ENCODE results near the gene GRHL1.
A peak's percentile ranks its signal among the peaks of the same experiment; 100 is the strongest.

The GRHL1 gene

DNA sequence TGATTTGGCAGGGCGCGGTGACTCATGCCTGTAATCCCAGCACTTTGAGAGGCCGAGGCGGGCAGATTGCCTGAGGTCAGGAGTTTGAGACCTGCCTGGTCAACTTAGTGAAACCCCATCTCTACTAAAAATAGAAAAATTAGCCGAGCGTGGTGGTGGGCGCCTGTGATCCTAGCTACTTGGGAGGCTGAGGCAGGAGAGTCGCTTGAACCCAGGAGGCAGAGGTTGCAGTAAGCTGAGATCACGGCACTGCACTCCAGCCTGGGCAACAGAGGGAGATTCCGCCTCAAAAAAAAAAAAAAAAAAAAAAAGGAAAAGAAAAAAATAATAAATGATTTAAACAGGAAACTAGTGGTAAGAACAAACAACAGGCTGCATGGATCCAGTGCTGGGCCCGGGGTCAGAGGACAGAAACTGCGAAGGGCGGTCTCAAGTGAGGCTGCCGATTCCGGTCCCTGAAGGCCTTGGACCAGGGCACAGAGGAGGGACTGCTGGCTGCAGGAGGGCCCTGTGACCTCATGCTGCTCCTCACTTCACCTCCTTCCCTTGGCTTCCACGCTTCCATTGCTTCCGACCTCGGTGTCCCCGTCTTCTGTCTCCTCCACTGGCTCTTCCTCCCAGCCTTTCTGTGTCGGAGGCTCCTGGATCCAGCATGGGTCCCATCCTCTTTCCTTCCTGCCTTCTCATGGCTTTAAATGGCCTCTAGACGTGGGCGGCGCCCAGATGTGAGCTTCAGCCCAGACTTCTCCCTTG is 2.1 kb upstream of the GRHL1 start:
- no peak for DNase-seq

GRCh38 chr2:9949992-9950520 is 1.4 kb upstream of the GRHL1 start:
- DNase-seq, result no peak

GRCh38 chr2:9950521-9951271 is 797 bp upstream of the GRHL1 start:
- DNase-seq, result peak; percentile 50

GRCh38 chr2:9951272-9951521 is 296 bp upstream of the GRHL1 start:
- DNase-seq, result no peak

DNA sequence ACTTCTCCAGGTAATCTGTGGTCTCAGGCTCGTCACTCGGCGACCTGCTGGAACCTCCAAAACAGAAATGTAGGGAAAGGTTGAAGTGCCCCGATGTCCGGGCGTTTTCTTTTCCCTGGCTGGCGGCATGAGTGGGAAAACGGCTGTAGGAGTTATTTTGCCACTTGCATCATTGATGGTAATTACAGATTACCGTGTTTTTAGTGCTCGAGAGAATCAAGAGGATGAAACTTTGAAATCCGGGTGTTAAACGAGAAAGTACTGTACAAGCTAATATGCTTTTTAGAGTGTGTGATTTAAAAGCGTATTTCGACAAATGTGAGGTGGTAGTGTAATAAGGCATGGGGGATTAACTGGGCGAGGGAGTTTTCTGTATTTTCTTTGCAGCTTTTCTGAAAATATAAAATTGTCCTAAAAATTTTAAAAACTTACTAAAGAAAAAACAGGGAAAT is 819 bp downstream of the GRHL1 start:
- no peak for DNase-seq

GRCh38 chr2:9952856-9953503 is 1.5 kb downstream of the GRHL1 start:
- DNase-seq, result no peak

GRCh38 chr2:9954136-9954535 is 2.6 kb downstream of the GRHL1 start:
- no peak for DNase-seq

GRCh38 chr2:9958057-9958456 is 6.6 kb downstream of the GRHL1 start:
- DNase-seq, result no peak

- DNase-seq, result no peak
These were observed 7.8 kb downstream of the GRHL1 start for GRCh38 chr2:9959262-9959661.

GRCh38 chr2:9961013-9961412 is 9.5 kb downstream of the GRHL1 start:
- no peak for DNase-seq

GRCh38 chr2:9964334-9964980 is 13.0 kb downstream of the GRHL1 start:
- no peak for DNase-seq

DNA sequence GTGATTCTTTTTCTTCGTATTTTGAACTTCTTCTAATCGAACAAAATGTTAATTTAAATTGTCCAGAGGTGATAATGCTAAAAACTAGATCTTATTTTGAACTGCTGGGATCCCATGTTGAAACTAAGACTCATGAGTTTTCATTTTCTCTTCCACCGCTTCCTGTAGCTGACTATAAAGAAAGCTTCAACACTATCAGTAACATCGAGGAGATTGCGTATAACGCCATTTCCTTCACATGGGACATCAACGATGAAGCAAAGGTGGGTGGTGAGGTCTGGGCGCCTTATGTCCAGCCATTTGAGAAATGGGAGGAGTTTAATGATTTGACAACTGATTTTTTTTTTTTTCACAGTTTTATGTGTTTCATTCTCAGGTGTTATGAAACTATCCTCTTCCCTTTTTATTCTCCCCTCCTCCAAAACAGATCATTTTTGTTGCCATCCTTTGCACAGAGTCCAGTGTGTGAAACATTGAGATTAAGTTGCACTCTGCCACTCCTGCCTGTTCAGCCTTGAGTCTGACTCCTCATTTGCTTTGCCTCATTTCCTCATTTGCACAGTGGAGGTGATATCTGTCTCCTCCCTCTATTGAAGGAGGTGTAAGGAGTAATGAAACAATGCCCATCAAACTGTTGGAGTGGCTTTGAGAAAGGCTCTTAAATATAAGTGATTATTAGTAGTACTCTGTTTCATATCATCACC is 13.8 kb downstream of the GRHL1 start:
- no peak for DNase-seq

GRCh38 chr2:9966491-9967022 is 15.1 kb downstream of the GRHL1 start:
- DNase-seq, result no peak

DNA sequence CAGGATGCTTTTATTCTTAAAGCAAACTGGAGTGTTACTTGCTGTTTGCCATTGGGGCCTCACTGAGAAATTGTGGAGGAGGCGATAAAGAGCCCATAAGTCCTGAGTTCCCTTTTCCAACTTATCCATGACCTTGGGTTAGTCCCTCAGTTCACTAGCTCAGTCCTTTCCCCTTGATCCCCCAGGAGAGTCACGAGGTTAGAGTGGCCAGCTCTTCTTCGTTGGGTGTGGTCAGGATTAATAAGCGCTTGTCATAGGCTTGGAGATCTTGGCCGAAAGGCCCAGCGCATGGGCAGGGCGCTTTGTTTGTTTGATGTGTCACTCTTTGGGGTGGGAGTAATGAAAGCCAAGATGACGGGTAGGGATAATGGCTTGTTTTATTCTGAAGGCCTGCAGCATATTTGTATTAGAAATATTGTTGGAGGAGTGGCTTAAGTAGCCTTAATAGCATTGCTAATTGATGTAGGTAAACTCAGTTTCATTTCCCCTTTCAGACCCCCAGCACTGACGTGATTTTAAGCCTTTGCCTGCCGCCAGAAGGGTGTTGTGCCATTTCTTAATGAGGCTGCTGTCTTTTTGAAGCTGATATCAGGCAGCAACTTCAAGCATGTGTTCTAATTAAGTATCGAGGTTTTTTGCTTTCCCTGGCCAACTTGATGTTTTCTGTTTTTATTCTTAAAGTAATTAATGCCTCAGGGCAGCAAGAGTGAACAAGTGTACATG is 15.7 kb downstream of the GRHL1 start:
- no peak for DNase-seq

DNA sequence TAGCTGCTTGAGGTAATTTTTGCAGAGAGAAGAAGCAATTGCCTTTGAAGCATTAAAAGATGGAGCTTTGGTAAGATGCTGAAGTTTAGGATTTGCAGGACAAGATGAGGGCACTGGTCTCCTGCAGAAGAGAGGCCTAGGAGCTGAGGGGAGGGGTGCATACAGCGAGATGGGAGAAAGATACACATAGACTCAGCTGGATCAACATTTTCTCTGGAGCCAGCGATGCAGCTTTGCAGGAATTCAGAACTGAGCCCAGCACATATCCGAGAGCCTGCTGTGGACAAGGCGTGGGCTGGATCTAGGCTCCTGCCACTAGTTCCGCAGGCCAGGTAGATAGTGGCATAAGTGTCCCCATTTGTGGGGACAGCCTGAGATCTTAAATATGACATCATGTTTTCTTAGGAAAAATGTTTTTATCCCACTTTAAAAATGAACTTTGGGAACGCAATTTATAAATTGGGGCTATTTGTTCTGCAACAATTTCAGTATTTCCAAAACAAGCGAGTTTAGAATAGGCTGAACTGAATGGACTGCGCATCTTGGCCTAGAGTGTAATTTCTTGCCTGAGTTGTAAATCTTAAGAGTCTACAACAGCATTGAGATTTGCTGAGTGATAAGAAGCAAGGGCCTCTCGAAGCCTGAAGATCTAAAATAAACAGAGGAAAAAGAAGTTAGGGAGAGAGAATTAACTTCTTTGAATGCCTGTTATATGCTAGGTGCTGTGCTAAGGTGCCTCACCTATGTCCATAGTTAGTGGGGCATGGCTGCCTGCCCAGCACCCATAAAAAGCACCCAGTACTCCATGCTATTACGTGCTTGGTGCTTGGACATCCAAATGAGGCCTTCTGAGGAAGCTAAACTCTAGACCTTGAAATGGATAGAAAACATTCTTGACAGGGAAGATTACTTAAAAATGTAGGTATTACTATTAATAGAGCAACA is 17.3 kb downstream of the GRHL1 start:
- no peak for DNase-seq

- DNase-seq, result no peak
These were observed 18.9 kb downstream of the GRHL1 start for GRCh38 chr2:9970200-9971044.

- DNase-seq, result no peak
These were observed 19.8 kb downstream of the GRHL1 start for GRCh38 chr2:9971105-9971818.

- DNase-seq, result no peak
These were observed 20.4 kb downstream of the GRHL1 start for GRCh38 chr2:9971890-9972289.
